Heart left ventricle (tissue), 13 donors: ENCODE data around the gene MGAT4D.

Source experiments
- CTCF ChIP-seq, 12 donors: fragments of 200-600 bp; sonication (generic) in 4 of 12; IDR thresholded peaks; one replicate each; pipeline versions ENCODE4 v1.5.0 to v1.8.0; 2018 to 2022; ENCODE audit warnings: antibody characterized with exemption in 12 of 12, mild to moderate bottlenecking in 5 of 12
- POLR2A ChIP-seq, 2 donors: fragments of 450-650 bp; IDR thresholded peaks; one replicate each; pipeline ENCODE4 v1.6.1; 2017; ENCODE audit warnings: antibody characterized with exemption in 2 of 2, mild to moderate bottlenecking in 2 of 2, moderate library complexity in 2 of 2
- donor health status: ischemic (EF 13 %, LVEDD 7.1; RV severe dilation, severe dysfunction).
- donor health status: DM: no; HTN: yes; CAD: no.
- donor health status: DM: no; HTN: no; CAD: no.
- donor health status: ischemic (EF 25% LVEDD 6.9; RV normal size, moderate dysfunction).
- donor health status: ischemic (EF 25% LVEDD 5.7; RV mildly dilated, moderate dysfunction).
- donor health status: ischemic (EF 35%, LVEDD 5.7; RV mildly dilated, moderate dysfunction).
- donor health status: nonischemic (EF 11% LVEDD 7.7; RV severe dilation, severe dysfunction).
- donor health status: DM: yes; HTN: yes; CAD: no.
- donor health status: PGD.
- donor health status: ischemic (EF 29% LVEDD 5.4; RV normal size, mild dysfunction).
- donor health status: nonischemic (EF 23%, LVEDD 6.1; RV moderate dilation, normal function).

GRCh38 chr4:140439644-140440142 lies 58.4 kb downstream of the MGAT4D start:
- TF ChIP-seq CTCF (IDR thresholded peaks at IDR 0.05) (no peak), POLR2A (IDR thresholded peaks at IDR 0.05) (no peak)
